T-helper 17 cell (primary cell): ENCODE measurements around the gene SFXN5. TPM values are rescaled to one million over a fixed set of nuclear protein-coding genes. Genes with fewer than 3 reads are reported as not detected.
A peak's percentile ranks its signal among the peaks of the same experiment; 100 is the strongest.

Source experiments
- ATAC-seq: fragments of 150-1000 bp; cut with Tn5 transposase; 2 replicates; pipeline ENCODE4 v1.10.0; 2021; ENCODE audit warnings: mild to moderate bottlenecking, moderate library complexity
- DNase-seq, 3 donors: peaks; one replicate each; pipeline versions ENCODE4 v3.0.0 to v3.0.0-alpha.2; 2020 to 2021
- H3K9me3 ChIP-seq: one replicate; pipeline ENCODE4 v1.7.0; 2013; ENCODE audit warnings: low read length, mild to moderate bottlenecking; ENCODE audit not compliant: control insufficient read depth, poor library complexity, severe bottlenecking
- H3K27ac Mint-ChIP-seq: one replicate; pipeline ENCODE4 v1.8.0; 2022; ENCODE audit warnings: mild to moderate bottlenecking, moderate library complexity, mixed read lengths
- H3K27me3 Mint-ChIP-seq: one replicate; pipeline ENCODE4 v1.8.0; 2022; ENCODE audit warnings: mixed read lengths
- H3K36me3 Mint-ChIP-seq: one replicate; pipeline ENCODE4 v1.8.0; 2022; ENCODE audit warnings: low read depth, mixed read lengths
- H3K4me1 Mint-ChIP-seq: one replicate; pipeline ENCODE4 v1.8.0; 2022; ENCODE audit warnings: mild to moderate bottlenecking, mixed read lengths
- H3K4me3 Mint-ChIP-seq: one replicate; pipeline ENCODE4 v1.8.0; 2022; ENCODE audit warnings: mild to moderate bottlenecking, moderate library complexity, mixed read lengths
- total RNA-seq, 4 donors: library from RNA in 2 of 4; stranded (reverse) in 2 of 4; gene quantifications; one replicate each; pipeline ENCODE4 v1.2.3 and lab custom pipeline; 2022 to 2026

SFXN5 gene
- total RNA-seq, 2 donors from 2014 or later, result 7.0 to 10.0 TPM

GRCh38 chr2:72964146-72964525 is 107.4 kb downstream of the SFXN5 start:
- no peaks in the 10 kb centered on the region for H3K27me3 Mint-ChIP-seq
- H3K27ac Mint-ChIP-seq, result no peak overlapping the region
- no peak for DNase-seq
- no peak overlapping the region for H3K4me3 Mint-ChIP-seq
- H3K4me1 Mint-ChIP-seq, result peaks cover 14% of the 10 kb centered on the region
- no peaks in the 10 kb centered on the region for H3K9me3 ChIP-seq
- no peak for ATAC-seq
- H3K36me3 Mint-ChIP-seq, result no peaks in the 10 kb centered on the region

GRCh38 chr2:72963423-72964145 is 107.9 kb downstream of the SFXN5 start:
- H3K4me3 Mint-ChIP-seq, result no peak overlapping the region
- no peaks in the 10 kb centered on the region for H3K36me3 Mint-ChIP-seq
- no peak overlapping the region for H3K27ac Mint-ChIP-seq
- H3K27me3 Mint-ChIP-seq, result no peaks in the 10 kb centered on the region
- no peak for DNase-seq
- H3K9me3 ChIP-seq, result no peaks in the 10 kb centered on the region
- ATAC-seq, result no peak
- H3K4me1 Mint-ChIP-seq, result peaks cover 14% of the 10 kb centered on the region

GRCh38 chr2:72962911-72963310 is 108.6 kb downstream of the SFXN5 start:
- Mint-ChIP-seq H3K4me1 (peaks cover 14% of the 10 kb centered on the region), H3K4me3 (no peak overlapping the region), H3K36me3 (no peaks in the 10 kb centered on the region), H3K27ac (no peak overlapping the region), H3K27me3 (no peaks in the 10 kb centered on the region)
- no peak for DNase-seq
- H3K9me3 ChIP-seq, result no peaks in the 10 kb centered on the region
- ATAC-seq, result no peak

DNA sequence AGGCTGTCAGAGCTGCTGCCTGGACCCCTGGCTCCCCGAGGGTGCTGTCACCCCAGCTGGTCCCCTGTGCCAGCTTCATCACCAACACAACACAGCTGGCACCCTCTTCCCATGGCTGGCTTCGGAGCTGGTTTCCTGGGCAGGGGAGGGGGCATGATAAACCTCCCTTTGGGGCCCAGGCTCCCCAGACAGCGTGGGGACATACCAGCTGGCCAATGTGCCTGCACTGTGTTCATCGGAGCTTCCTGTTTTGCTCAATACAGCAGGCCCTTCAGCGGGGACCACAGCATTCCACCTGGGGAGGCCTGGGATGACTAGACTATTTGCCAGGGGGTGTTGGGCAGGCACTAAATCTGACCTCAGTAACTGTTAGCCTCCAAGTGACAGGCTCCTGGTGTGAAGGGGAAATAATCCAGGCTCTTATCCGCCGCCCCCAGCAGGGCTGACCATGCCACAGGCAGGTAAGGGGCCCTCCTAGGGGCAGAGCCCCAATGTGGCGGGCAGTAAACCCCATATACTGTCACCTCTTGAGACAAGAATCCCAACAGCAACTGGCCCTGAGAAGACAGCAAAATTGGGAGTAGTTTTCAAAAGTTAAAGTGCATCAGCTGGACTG is 109.6 kb downstream of the SFXN5 start:
- no peaks in the 10 kb centered on the region for H3K27me3 Mint-ChIP-seq
- H3K36me3 Mint-ChIP-seq, result no peaks in the 10 kb centered on the region
- H3K4me3 Mint-ChIP-seq, result no peak overlapping the region
- H3K4me1 Mint-ChIP-seq, result peaks cover 14% of the 10 kb centered on the region
- no peak for ATAC-seq
- no peak overlapping the region for H3K27ac Mint-ChIP-seq
- no peak for DNase-seq
- H3K9me3 ChIP-seq, result no peaks in the 10 kb centered on the region

- no peak for DNase-seq
- Mint-ChIP-seq H3K4me3 (no peak overlapping the region), H3K27ac (no peak overlapping the region), H3K36me3 (no peaks in the 10 kb centered on the region), H3K4me1 (peaks cover 17% of the 10 kb centered on the region), H3K27me3 (no peaks in the 10 kb centered on the region)
- no peaks in the 10 kb centered on the region for H3K9me3 ChIP-seq
- ATAC-seq, result no peak
Observed at GRCh38 chr2:72961036-72961720, 110.3 kb downstream of the SFXN5 start.

DNA sequence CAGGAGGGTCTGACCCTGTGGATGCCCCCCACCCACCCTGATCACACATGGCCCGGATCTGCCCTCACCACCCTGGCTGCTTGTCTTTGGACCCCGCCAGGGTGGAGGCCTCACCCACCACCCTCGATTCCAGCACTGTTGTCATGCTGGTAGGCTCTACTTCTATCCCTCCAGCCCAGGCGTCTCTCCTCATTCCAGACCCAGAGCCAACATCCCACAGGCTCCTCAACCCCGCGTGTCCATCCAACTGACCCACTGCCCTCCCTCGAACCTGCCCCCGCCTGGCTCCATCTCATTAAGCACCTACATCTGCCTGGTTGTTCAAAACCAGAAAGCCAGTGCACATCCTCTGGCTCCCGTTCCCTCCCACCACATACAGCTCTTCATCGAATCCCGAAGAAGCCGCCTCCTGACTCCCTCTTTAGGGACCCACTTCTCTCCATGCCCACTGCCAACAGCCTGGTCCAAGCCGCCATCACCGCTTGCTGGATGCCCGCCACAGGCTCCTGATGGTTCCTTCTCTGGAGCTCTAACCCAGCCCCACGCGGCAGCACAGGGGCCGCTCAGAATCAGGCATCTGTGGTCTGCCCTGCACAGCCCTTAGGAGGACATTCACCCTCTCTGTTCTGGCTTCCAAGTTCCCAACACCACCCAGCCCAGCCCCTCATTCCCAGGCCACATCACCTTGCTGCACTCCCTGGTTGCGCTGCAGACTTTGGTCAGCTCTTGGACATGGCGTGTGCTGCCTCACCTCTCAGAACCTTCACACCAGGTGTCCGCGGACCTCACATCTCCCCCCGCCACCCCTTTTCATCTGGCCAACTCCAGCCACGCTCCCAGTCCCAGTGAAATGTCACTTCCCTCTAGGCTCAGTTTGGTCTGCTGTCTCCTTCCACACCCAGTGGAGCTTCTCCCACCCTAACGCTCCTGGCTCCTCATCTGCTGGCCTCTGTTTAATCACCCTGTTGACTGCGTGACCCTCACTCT is 111.2 kb downstream of the SFXN5 start:
- no peak for ATAC-seq
- H3K27me3 Mint-ChIP-seq, result no peaks in the 10 kb centered on the region
- H3K36me3 Mint-ChIP-seq, result no peaks in the 10 kb centered on the region
- no peak for DNase-seq
- H3K4me1 Mint-ChIP-seq, result peaks cover 18% of the 10 kb centered on the region
- no peak overlapping the region for H3K4me3 Mint-ChIP-seq
- peak overlapping the region; percentile 3 for H3K27ac Mint-ChIP-seq
- H3K9me3 ChIP-seq, result no peaks in the 10 kb centered on the region

- H3K4me1 Mint-ChIP-seq, result peaks cover 21% of the 10 kb centered on the region
- H3K4me3 Mint-ChIP-seq, result no peak overlapping the region
- H3K27me3 Mint-ChIP-seq, result no peaks in the 10 kb centered on the region
- H3K36me3 Mint-ChIP-seq, result no peaks in the 10 kb centered on the region
- no peaks in the 10 kb centered on the region for H3K9me3 ChIP-seq
- peak overlapping the region; percentile 59 for H3K27ac Mint-ChIP-seq
- no peak for ATAC-seq
- DNase-seq, result no peak
Observed at GRCh38 chr2:72959554-72959953, 112.0 kb downstream of the SFXN5 start.

DNA sequence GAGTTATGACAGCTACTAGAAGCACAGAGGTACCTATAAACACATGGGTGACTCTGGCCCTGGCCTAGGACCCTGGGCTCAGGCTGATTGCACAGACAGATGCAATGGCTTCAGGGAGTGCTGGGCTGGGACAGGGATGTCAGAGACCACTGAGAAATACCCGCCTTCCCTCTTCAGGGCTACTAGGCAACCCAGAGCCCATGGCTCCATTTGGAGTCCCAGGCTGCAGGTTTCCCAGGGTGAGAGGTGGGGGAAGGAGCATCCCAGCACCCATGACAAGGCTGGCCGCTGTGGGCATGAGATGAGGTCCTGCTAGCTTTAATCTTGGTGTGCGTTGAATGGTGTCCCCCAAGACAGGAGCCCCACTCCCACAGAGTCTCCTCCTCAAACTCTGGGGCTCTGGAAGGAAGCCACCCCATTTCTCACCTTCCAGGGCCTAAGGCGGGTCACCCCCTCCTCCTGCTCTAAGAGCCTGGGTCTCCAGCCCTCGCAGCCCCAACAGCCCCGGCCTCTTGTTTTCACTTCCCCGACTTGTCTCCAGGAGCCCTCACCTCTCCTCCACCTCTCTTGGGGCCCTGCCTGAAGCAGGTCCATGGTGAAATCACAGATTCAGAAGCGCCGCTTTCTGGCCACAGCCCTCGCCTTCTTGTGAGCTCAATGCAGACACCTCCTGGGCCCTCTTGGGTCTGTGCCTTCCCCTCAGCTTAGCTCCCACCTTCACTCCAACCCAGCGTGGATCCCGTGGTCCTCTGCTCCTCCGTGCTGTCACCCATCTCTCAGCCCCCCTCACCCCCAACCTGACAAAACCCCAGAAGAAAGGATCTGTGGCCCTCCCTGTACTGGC is 112.7 kb downstream of the SFXN5 start:
- H3K4me1 Mint-ChIP-seq, result peaks cover 29% of the 10 kb centered on the region
- ATAC-seq, result no peak
- no peaks in the 10 kb centered on the region for H3K9me3 ChIP-seq
- H3K27me3 Mint-ChIP-seq, result no peaks in the 10 kb centered on the region
- H3K4me3 Mint-ChIP-seq, result no peak overlapping the region
- H3K36me3 Mint-ChIP-seq, result no peaks in the 10 kb centered on the region
- DNase-seq, result no peak
- peak overlapping the region; percentile 59 for H3K27ac Mint-ChIP-seq

DNA sequence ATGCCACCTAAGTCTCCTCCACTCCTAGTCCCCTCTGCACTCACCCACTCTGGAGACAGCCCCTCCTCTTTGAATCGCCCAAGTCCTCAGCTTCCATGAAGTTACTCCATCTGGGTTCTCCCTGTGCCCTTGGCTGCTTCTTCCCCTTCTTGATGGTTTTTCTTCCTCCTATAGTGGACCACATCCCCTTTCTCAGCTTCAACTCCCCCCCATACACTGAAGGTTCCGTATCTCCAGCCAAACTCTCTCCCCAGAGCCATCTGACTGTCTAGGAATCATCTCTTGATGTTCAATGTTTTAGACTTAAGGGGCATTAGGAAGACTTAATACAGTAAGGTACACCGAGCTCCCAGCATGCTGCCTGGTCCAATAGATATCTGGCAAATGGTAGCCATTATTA is 114.6 kb downstream of the SFXN5 start:
- ATAC-seq (no peak), DNase-seq (no peak)
- peaks cover 35% of the 10 kb centered on the region for H3K4me1 Mint-ChIP-seq
- no peak overlapping the region for H3K4me3 Mint-ChIP-seq
- no peak overlapping the region for H3K27ac Mint-ChIP-seq
- no peaks in the 10 kb centered on the region for H3K9me3 ChIP-seq
- no peaks in the 10 kb centered on the region for H3K27me3 Mint-ChIP-seq
- no peaks in the 10 kb centered on the region for H3K36me3 Mint-ChIP-seq

DNA sequence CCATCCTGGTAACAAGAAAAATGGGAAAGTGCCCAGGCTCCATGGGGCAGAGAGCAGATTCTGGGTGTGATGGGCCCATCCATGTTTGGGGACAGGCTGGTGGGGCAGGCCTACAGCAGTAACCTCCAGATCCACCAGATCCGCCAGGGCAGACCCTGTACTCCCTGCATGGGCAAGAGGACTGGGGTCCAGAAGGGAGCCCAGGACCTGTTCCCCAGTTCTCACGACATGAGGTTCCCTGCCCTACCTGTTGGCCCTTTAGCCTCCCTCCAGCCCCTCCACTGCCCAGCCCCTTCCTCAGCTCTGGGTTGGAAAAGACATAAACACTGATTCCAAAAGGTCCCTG is 115.5 kb downstream of the SFXN5 start:
- Mint-ChIP-seq H3K27me3 (no peaks in the 10 kb centered on the region), H3K4me3 (no peak overlapping the region), H3K36me3 (no peaks in the 10 kb centered on the region), H3K27ac (no peak overlapping the region), H3K4me1 (peaks cover 33% of the 10 kb centered on the region)
- no peak for ATAC-seq
- no peaks in the 10 kb centered on the region for H3K9me3 ChIP-seq
- DNase-seq, result no peak

- Mint-ChIP-seq H3K4me3 (peak overlapping the region; percentile 33), H3K27ac (peak overlapping the region; percentile 77), H3K4me1 (peaks cover 33% of the 10 kb centered on the region), H3K36me3 (no peaks in the 10 kb centered on the region), H3K27me3 (no peaks in the 10 kb centered on the region)
- DNase-seq, result no peak
- H3K9me3 ChIP-seq, result no peaks in the 10 kb centered on the region
- ATAC-seq, result no peak
Observed at GRCh38 chr2:72955228-72956049, 116.1 kb downstream of the SFXN5 start.
